Left colon (tissue), 2 donors: Measurements from ENCODE around the gene ZNF2. TPM values are rescaled to one million over a fixed set of nuclear protein-coding genes. Genes with fewer than 3 reads are reported as not detected.
"Not testable (repeated sequence)": the region's sequence is repeated elsewhere in the genome, so short reads cannot be mapped to it uniquely, and the experiment has no call there.

Experiments
- ATAC-seq: fragments of 200-7000 bp; cut with Tn5 transposase; one replicate; pipeline ENCODE4 v1.9.1; 2020; ENCODE audit warnings: mild to moderate bottlenecking, moderate library complexity
- DNase-seq, 2 donors: peaks; one replicate each; pipeline ENCODE4 v3.0.0-alpha.2; 2020
- intact Hi-C, 2 donors: fragments of 100-400 bp; cut with DNase I in 1 of 2; cut with micrococcal nuclease in 1 of 2; formaldehyde crosslinking; loops; one replicate each; pipeline versions ENCODE4 v1.11.2 to v1.14.0; 2022; cut with DNase I, micrococcal nuclease
- total RNA-seq, 2 donors: library from RNA; stranded (reverse); fragmentation: NEBNext Ultra II Directional; extraction: Animal tissue kit (Norgen Biotek cat#: 25700); gene quantifications; one replicate each; pipeline ENCODE4 v1.2.1, GENCODE V29; 2021
- donor health status: DM: no; HTN: no; CAD: no.
- donor health status: DM: yes; HTN: yes; CAD: no.

ZNF2 gene
- total RNA-seq, 2 donors from 2014 or later, result 2.4 to 2.6 TPM

DNA sequence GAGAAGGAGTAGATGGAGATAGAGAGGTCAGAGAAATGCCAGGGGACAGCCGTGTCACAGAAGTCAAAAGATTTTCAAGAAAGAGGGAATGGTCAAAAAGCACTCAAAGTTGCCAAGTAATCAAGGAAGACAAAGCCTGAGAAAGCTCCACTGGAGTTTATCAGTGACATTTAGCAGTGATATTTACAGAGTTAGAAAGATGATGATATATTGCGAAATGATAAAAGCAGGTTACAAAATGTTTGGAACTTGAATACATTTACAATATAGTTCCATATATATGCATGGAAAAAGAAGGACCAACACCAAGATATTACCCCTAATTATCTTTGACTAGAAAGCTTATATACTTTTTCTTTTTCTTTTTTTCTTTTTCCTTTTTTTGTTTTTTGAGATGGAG is 20.4 kb downstream of the ZNF2 start:
- intact Hi-C loops, result no loop called here
- DNase-seq (no peak), ATAC-seq (no peak)

GRCh38 chr2:95192956-95193355 is 27.3 kb downstream of the ZNF2 start:
- ATAC-seq, intact Hi-C loops: not testable (repeated sequence)
- peak; percentile 44 to 68 for DNase-seq

- DNase-seq, result no peak
These were observed 38.3 kb downstream of the ZNF2 start for GRCh38 chr2:95203911-95204310.

GRCh38 chr2:95204396-95204795 is 38.8 kb downstream of the ZNF2 start:
- ATAC-seq, result no peak
- intact Hi-C loops, result no loop called here

More at GRCh38 chr2:95203911-95204310, 38.3 kb downstream of the ZNF2 start:
- intact Hi-C loops, result no loop called here
- no peak for ATAC-seq

GRCh38 chr2:95206096-95206495 is 40.5 kb downstream of the ZNF2 start:
- intact Hi-C loops, result no loop called here
- no peak for DNase-seq
- no peak for ATAC-seq

More at GRCh38 chr2:95204396-95204795, 38.8 kb downstream of the ZNF2 start:
- DNase-seq, result no peak

DNA sequence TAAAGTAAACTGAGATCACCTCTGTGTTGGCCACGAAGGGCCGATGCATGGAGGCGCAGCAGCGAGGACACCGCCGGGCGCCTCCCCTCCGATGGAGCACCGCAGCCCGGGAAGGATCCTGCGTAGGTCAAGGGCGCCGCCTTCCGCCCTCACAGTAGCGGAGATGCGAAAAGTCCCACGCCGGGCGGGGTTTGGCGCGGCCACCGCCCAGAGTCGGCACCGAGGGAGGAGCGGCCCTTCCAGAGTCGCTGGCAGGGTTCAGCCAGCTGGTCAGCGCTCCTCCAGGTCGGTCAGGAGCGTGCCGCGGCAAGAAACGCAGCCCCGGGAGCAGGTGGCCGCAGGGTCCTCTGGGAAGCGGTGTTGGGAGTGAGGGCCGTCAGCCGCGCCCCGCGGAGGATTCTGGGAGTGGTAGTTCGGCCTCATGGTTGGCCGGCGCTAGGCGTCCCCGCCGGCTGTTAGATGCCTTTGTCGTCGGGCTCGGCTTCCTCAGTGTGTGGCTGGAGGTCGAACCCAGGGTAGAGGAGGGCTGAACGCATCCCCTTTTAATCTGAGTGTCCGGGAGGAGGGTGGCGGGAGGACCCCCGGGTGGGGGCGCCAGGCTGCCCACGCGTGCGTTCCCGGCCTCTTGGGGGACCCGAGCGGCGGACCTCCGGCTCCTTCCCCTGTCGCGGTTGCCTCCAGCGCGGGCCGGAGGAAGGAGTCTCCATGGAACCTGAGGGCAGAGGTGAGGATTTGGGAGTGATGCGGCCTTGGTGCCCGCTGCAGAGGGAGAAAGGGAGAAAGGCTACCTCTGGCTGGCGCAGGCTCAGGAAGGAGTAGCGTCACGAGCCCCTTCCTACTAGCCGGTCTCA is 41.7 kb downstream of the ZNF2 start, which contains the start of gene ZNF892:
ZNF892 (plus strand) TSS at position 411 of the 851 bp plus-strand sequence; CDS start at position 706, 295 bp downstream.
- intact Hi-C loops, result no loop called here
- ATAC-seq (peak; percentile 97), DNase-seq (peak; percentile 91 to 94)

DNA sequence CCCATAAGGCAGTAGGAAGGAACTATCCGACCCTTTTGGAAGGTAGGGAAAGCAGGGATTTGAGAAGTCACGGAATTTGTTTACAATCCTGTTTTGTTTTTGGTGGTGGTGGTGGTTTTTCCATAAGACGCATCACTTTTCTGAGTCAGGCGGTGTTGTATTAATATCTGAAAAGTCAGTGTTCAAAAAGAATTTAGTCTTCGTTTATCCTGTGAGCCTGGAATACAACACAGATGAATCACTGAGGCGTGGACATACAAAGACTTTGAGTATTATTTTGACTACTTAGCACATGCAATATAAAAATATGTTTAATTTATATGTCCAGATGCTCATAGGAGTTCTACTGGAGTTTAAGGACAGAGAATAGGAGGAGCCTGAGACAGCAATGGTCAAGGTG is 42.5 kb downstream of the ZNF2 start:
- ATAC-seq, result no peak

DNA sequence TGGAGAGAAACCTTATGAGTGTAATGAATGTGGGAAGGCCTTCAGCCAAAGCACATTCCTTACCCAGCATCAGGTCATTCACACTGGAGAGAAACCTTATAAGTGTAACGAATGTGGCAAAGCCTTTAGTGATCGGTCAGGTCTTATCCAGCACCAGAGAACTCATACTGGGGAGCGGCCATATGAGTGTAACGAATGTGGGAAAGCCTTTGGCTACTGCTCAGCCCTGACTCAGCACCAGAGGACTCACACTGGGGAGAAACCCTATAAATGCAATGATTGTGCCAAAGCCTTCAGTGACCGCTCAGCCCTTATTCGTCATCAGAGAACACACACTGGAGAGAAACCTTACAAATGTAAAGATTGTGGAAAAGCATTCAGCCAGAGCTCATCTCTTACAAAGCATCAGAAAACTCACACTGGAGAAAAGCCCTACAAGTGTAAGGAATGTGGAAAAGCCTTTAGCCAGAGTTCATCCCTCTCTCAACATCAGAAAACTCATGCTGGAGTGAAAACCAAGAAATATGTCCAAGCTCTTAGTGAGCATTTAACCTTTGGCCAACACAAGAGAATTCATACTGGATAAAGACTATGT is 49.5 kb downstream of the ZNF2 start:
- intact Hi-C loops, result no loop called here
- ATAC-seq (no peak), DNase-seq (no peak)

More for the DNA sequence above, 42.5 kb downstream of the ZNF2 start:
- no peak for DNase-seq
- intact Hi-C loops, result no loop called here

DNA sequence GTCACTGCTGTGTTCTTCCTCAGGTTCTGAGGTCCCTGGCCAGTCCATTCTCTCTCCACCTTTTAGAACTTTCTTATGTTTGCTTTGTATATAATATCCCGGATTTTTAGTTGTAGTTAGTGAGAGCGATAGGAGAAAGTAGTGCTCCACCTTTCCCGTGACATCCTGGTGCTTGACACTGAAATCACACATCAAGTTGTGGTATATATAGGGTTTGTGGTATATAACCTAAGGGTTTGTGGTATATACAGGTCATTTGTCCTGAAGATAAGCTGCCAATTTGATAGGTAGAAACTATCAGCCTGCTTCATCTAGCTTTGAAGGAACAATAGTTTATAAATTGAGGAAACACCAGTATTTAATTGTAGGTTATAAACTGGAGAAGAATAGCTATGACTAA is 54.8 kb downstream of the ZNF2 start:
- intact Hi-C loops, result no loop called here
- DNase-seq (no peak), ATAC-seq (no peak)

- ATAC-seq, result no peak
These were observed 60.0 kb downstream of the ZNF2 start for GRCh38 chr2:95225658-95226057.

DNA sequence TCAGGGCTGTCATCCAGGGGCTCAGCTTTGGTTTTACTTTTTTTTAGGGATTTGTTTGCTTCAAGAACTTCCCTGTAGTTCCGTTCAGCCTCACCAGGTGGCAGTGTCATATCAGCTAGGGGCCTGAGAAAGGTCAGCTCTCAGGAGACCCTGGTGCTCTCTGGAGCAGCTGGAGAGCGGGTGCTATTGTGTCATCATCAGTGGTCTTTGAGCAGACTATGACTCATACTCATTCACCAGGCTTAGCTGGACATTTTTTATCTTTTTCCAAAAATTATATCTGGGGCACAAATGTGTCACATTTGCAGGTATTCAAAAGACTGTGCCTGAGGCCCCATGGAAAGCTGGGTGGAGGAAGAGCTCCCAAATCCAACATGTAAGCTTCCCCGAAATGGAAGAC is 66.1 kb downstream of the ZNF2 start:
- intact Hi-C loops, result no loop called here
- peak; percentile 29 to 76 for DNase-seq
- ATAC-seq, result peak; percentile 52

More at GRCh38 chr2:95225658-95226057, 60.0 kb downstream of the ZNF2 start:
- intact Hi-C loops, result no loop called here
- DNase-seq, result no peak

GRCh38 chr2:95232232-95232631 is 66.6 kb downstream of the ZNF2 start:
- intact Hi-C loops, result no loop called here
- DNase-seq, result no peak
- ATAC-seq, result no peak

Other genes with a start within 250 kb of the ZNF2 start
- gene MAL, start 140.1 kb upstream of the ZNF2 start, total RNA-seq, result 1 to 10 TPM; 1.6 to 4.2 TPM
- 10 to 100 TPM; 55.8 to 73.1 TPM for gene MRPS5, start 44.0 kb upstream of the ZNF2 start, total RNA-seq
- gene ZNF514, start 6.0 kb upstream of the ZNF2 start, total RNA-seq, result 10 to 100 TPM; 17.4 to 18.6 TPM
- 1 to 10 TPM; 1.8 to 1.9 TPM for gene ZNF892, start 41.7 kb downstream of the ZNF2 start, total RNA-seq
- 10 to 100 TPM; 32.9 to 39.9 TPM for gene PROM2, start 108.6 kb downstream of the ZNF2 start, total RNA-seq
- 1 to 10 TPM; 3.0 to 4.7 TPM for gene KCNIP3, start 131.5 kb downstream of the ZNF2 start, total RNA-seq
- 10 to 100 TPM; 31.3 to 43.1 TPM for gene FAHD2A, start 236.9 kb downstream of the ZNF2 start, total RNA-seq